ENCODE data around the gene PSMA7. TPM values are rescaled to one million over a fixed set of nuclear protein-coding genes. Genes with fewer than 3 reads are reported as not detected.
A peak's percentile ranks its signal among the peaks of the same experiment; 100 is the strongest.

PSMA7 gene
- total RNA-seq, 1 donor from 2014 or later: 209 TPM

GRCh38 chr20:62127799-62128198 lies 15.4 kb downstream of the PSMA7 start:
- no peaks in the 10 kb centered on the region for H3K9me3 ChIP-seq
- peaks cover 16% of the 10 kb centered on the region for H3K4me1 ChIP-seq
- no peak overlapping the region for H3K4me3 ChIP-seq
- TF ChIP-seq CTCF (IDR thresholded peaks at IDR 0.05): no peak
- intact Hi-C loops (cut with DNase I): no loop called here
- H3K36me3 ChIP-seq: peaks cover 85% of the 10 kb centered on the region
- H3K27ac ChIP-seq: no peak overlapping the region
- DNase-seq (no peak), ATAC-seq (no peak)
- H3K27me3 ChIP-seq: no peaks in the 10 kb centered on the region

GRCh38 chr20:62126141-62126540 lies 17.1 kb downstream of the PSMA7 start:
- Histone ChIP-seq H3K36me3 (peaks cover 68% of the 10 kb centered on the region), H3K4me1 (peaks cover 15% of the 10 kb centered on the region), H3K27ac (no peak overlapping the region), H3K9me3 (no peaks in the 10 kb centered on the region), H3K27me3 (no peaks in the 10 kb centered on the region), H3K4me3 (no peak overlapping the region)
- TF ChIP-seq CTCF (IDR thresholded peaks at IDR 0.05): no peak
- intact Hi-C loops (cut with DNase I): no loop called here
- no peak for ATAC-seq
- DNase-seq: no peak

- Histone ChIP-seq H3K9me3 (no peaks in the 10 kb centered on the region), H3K4me1 (peaks cover 15% of the 10 kb centered on the region), H3K36me3 (peaks cover 43% of the 10 kb centered on the region), H3K27ac (peak overlapping the region; percentile 77), H3K4me3 (peak overlapping the region; percentile 69), H3K27me3 (no peaks in the 10 kb centered on the region)
- TF ChIP-seq CTCF (IDR thresholded peaks at IDR 0.05): no peak
- no peak for DNase-seq
- intact Hi-C loops (cut with DNase I): no loop called here
- no peak for ATAC-seq
These were observed 19.6 kb downstream of the PSMA7 start for GRCh38 chr20:62123450-62124118.

GRCh38 chr20:62122654-62123449 lies 20.3 kb downstream of the PSMA7 start:
- no peak for TF ChIP-seq CTCF (IDR thresholded peaks at IDR 0.05)
- H3K27me3 ChIP-seq: no peaks in the 10 kb centered on the region
- intact Hi-C loops (cut with DNase I): no loop called here
- H3K36me3 ChIP-seq: peaks cover 35% of the 10 kb centered on the region
- H3K4me1 ChIP-seq: peaks cover 15% of the 10 kb centered on the region
- no peaks in the 10 kb centered on the region for H3K9me3 ChIP-seq
- H3K4me3 ChIP-seq: peak overlapping the region; percentile 69
- peak overlapping the region; percentile 77 for H3K27ac ChIP-seq
- peak; percentile 20 for ATAC-seq
- peak; percentile 83 for DNase-seq

- Histone ChIP-seq H3K27me3 (no peaks in the 10 kb centered on the region), H3K4me1 (peaks cover 15% of the 10 kb centered on the region), H3K36me3 (peaks cover 27% of the 10 kb centered on the region), H3K9me3 (no peaks in the 10 kb centered on the region), H3K27ac (peak within 1 kb of the TSS; percentile 95), H3K4me3 (peak within 1 kb of the TSS; percentile 81)
- intact Hi-C loops (cut with DNase I): no loop called here
- TF ChIP-seq CTCF (IDR thresholded peaks at IDR 0.05): no peak
- DNase-seq: peak; percentile 98
- peak; percentile 93 for ATAC-seq
These were observed 21.2 kb downstream of the PSMA7 start, which contains the start of gene LSM14B for GRCh38 chr20:62121776-62122653. TSS of gene LSM14B (plus strand) at chr20:62122475. CDS start at chr20:62122667, 192 bp downstream.

Data from upper lobe of right lung (tissue), 1 donor.